Peyer's patch (tissue), 4 donors: ENCODE data around the gene ZNF491. TPM values are rescaled to one million over a fixed set of nuclear protein-coding genes. Genes with fewer than 3 reads are reported as not detected.
A peak's percentile ranks its signal among the peaks of the same experiment; 100 is the strongest.

Experiments
- DNase-seq, 3 donors: peaks; one replicate each; pipeline ENCODE4 v3.0.0-alpha.2; 2017 to 2019
- H3K27ac ChIP-seq, 4 donors: fragments of 200-600 bp; sonication (generic); one replicate each; pipeline ENCODE4 v1.5.1; 2016 to 2019
- H3K27me3 ChIP-seq, 2 donors: fragments of 200-600 bp; sonication (generic); one replicate each; pipeline ENCODE4 v1.5.1; 2019
- H3K36me3 ChIP-seq, 3 donors: fragments of 200-600 bp; sonication (generic); one replicate each; pipeline ENCODE4 v1.5.1; 2016 to 2019
- H3K4me1 ChIP-seq, 4 donors: fragments of 200-600 bp; sonication (generic); one replicate each; pipeline ENCODE4 v1.5.1; 2016 to 2019
- H3K4me3 ChIP-seq, 4 donors: fragments of 200-600 bp; sonication (generic); 1 replicate in 3 of 4; 2 replicates in 1 of 4; pipeline ENCODE4 v1.5.1; 2016 to 2019; ENCODE audit warnings: mild to moderate bottlenecking in 1 of 4
- H3K9me3 ChIP-seq, 4 donors: fragments of 200-600 bp; sonication (generic); one replicate each; pipeline ENCODE4 v1.5.1; 2016 to 2019; ENCODE audit warnings: mild to moderate bottlenecking in 1 of 4
- CTCF ChIP-seq, 6 experiments: fragments of 450-650 bp in 4 of 6; fragments of 200-600 bp in 2 of 6; sonication (generic) in 1 of 6; IDR thresholded peaks; one replicate each; pipeline ENCODE4 v1.5.1; 2017 to 2019; ENCODE audit warnings: antibody characterized with exemption in 6 of 6, mild to moderate bottlenecking in 3 of 6, moderate library complexity in 1 of 6
- POLR2A ChIP-seq, 2 donors: fragments of 450-650 bp; IDR thresholded peaks; one replicate each; pipeline ENCODE4 v1.5.1; 2017; ENCODE audit warnings: antibody characterized with exemption in 2 of 2, mild to moderate bottlenecking in 2 of 2, moderate library complexity in 2 of 2
- total RNA-seq, 4 donors: library from RNA; depleted of rRNA; stranded (reverse); fragments of >200 nt; gene quantifications; one replicate each; pipeline ENCODE4 v1.1.0, GENCODE V29; 2016

ZNF491 gene
- total RNA-seq, 4 donors from 2014 or later = 1.1 to 1.9 (median 1.4) TPM

- TF ChIP-seq CTCF (IDR thresholded peaks at IDR 0.05) = no peak
- TF ChIP-seq POLR2A (IDR thresholded peaks at IDR 0.05) = no peak
- H3K4me1 ChIP-seq = no peaks in the 10 kb centered on the region
- peaks cover 0 to 80% (median 18%) of the 10 kb centered on the region in 4 donors for H3K9me3 ChIP-seq
- no peaks in the 10 kb centered on the region for H3K27me3 ChIP-seq
- DNase-seq = no peak
- H3K27ac ChIP-seq = no peak overlapping the region
- peaks cover 0 to 32% (median 11%) of the 10 kb centered on the region in 3 donors for H3K36me3 ChIP-seq
- H3K4me3 ChIP-seq = no peak overlapping the region
These were observed 14.0 kb upstream of the ZNF491 start for GRCh38 chr19:11784356-11784755.

- DNase-seq = no peak
- Histone ChIP-seq H3K4me3 (no peak overlapping the region), H3K4me1 (no peaks in the 10 kb centered on the region), H3K9me3 (peaks cover 0 to 55% (median 6%) of the 10 kb centered on the region in 4 donors), H3K27ac (no peak overlapping the region), H3K36me3 (peaks cover 0 to 2% (median under 1%) of the 10 kb centered on the region in 3 donors), H3K27me3 (no peaks in the 10 kb centered on the region)
- TF ChIP-seq POLR2A (IDR thresholded peaks at IDR 0.05) (no peak), CTCF (IDR thresholded peaks at IDR 0.05) (no peak)
These were observed 10.8 kb upstream of the ZNF491 start for GRCh38 chr19:11787536-11787935.

GRCh38 chr19:11792942-11793341 lies 5.4 kb upstream of the ZNF491 start:
- Histone ChIP-seq H3K4me3 (no peak overlapping the region), H3K27ac (no peak overlapping the region), H3K9me3 (peaks cover 0 to 17% (median 0%) of the 10 kb centered on the region in 4 donors), H3K4me1 (peaks cover 0 to 9% (median 2%) of the 10 kb centered on the region in 4 donors), H3K27me3 (no peaks in the 10 kb centered on the region), H3K36me3 (no peaks in the 10 kb centered on the region)
- TF ChIP-seq CTCF (IDR thresholded peaks at IDR 0.05) (no peak), POLR2A (IDR thresholded peaks at IDR 0.05) (no peak)
- no peak for DNase-seq

GRCh38 chr19:11797491-11797890 lies 832 bp upstream of the ZNF491 start:
- Histone ChIP-seq H3K4me3 (peak overlapping the region in 1 of 4 donors; percentile 68), H3K27ac (peak overlapping the region in 1 of 4 donors; percentile 79)

GRCh38 chr19:11806354-11807098 lies 8.2 kb downstream of the ZNF491 start:
- no peak overlapping the region for H3K27ac ChIP-seq
- H3K4me3 ChIP-seq = no peak overlapping the region
- no peak for DNase-seq
- no peaks in the 10 kb centered on the region for H3K27me3 ChIP-seq
- H3K36me3 ChIP-seq = peaks cover 0 to 20% (median 0%) of the 10 kb centered on the region in 3 donors
- no peak for TF ChIP-seq CTCF (IDR thresholded peaks at IDR 0.05)
- no peak for TF ChIP-seq POLR2A (IDR thresholded peaks at IDR 0.05)
- H3K4me1 ChIP-seq = no peaks in the 10 kb centered on the region
- peaks cover 0 to 28% (median 7%) of the 10 kb centered on the region in 4 donors for H3K9me3 ChIP-seq

More at GRCh38 chr19:11797491-11797890, 832 bp upstream of the ZNF491 start:
- H3K27me3 ChIP-seq = no peaks in the 10 kb centered on the region
- no peaks in the 10 kb centered on the region for H3K9me3 ChIP-seq
- no peak for TF ChIP-seq POLR2A (IDR thresholded peaks at IDR 0.05)
- TF ChIP-seq CTCF (IDR thresholded peaks at IDR 0.05) = peak; percentile 52 to 95 (median 91)
- no peaks in the 10 kb centered on the region for H3K36me3 ChIP-seq
- H3K4me1 ChIP-seq = peaks cover 0 to 18% (median 2%) of the 10 kb centered on the region in 4 donors
- peak; percentile 80 to 93 (median 87) for DNase-seq
